PC-3 (cell line): ENCODE measurements around the gene GIGYF1. TPM values are rescaled to one million over a fixed set of nuclear protein-coding genes. Genes with fewer than 3 reads are reported as not detected.

ENCODE experiments used
- ATAC-seq: fragments of 200-7000 bp; cut with Tn5 transposase; 2 replicates; pipeline ENCODE4 v1.9.1; 2020; ENCODE audit warnings: mild to moderate bottlenecking, moderate library complexity
- BruUV-seq: library from RNA; stranded (reverse); fragments of 400-500 nt; replicated peaks from 2 replicates; lab custom pipeline; 2021; lab: Mats Ljungman, UMichigan
- CTCF ChIA-PET: fragments of 300-600 bp; sonication (Branson Sonifier 250); formaldehyde crosslinking; loops from one replicate; lab custom pipeline; 2022; ENCODE audit warnings: antibody characterized with exemption; lab: Charles Lee
- POLR2A ChIA-PET: fragments of 300-600 bp; sonication (Branson Sonifier 250); formaldehyde crosslinking; loops from one replicate; lab custom pipeline; 2022; ENCODE audit warnings: antibody characterized with exemption; ENCODE audit not compliant: unreplicated experiment; lab: Charles Lee
- DNase-seq: peaks from one replicate; pipeline ENCODE4 v3.0.0-alpha.2; 2015
- H2AFZ ChIP-seq: fragments of 300-600 bp; sonication (generic); 2 replicates; pipeline ENCODE4 v1.6.0; 2016; ENCODE audit warnings: antibody characterized with exemption, low read length
- H3F3A ChIP-seq: fragments of 300-600 bp; sonication (generic); one replicate; pipeline ENCODE4 v1.6.0; 2017; ENCODE audit warnings: antibody characterized with exemption, low read length, control low read depth, mild to moderate bottlenecking; ENCODE audit not compliant: unreplicated experiment
- H3K27ac ChIP-seq: fragments of 300-600 bp; sonication (generic); 2 replicates; pipeline ENCODE4 v1.5.1; 2016; ENCODE audit warnings: mild to moderate bottlenecking, low read length
- H3K27me3 ChIP-seq: fragments of 300-600 bp; sonication (generic); 2 replicates; pipeline ENCODE4 v1.6.1; 2016; ENCODE audit warnings: low read length, mixed read lengths
- H3K36me3 ChIP-seq: fragments of 300-600 bp; sonication (generic); 2 replicates; pipeline ENCODE4 v1.6.1; 2016; ENCODE audit warnings: low read depth, mixed run types, low read length, mixed read lengths
- H3K4me1 ChIP-seq: fragments of 300-600 bp; sonication (generic); 2 replicates; pipeline ENCODE4 v1.5.1; 2016; ENCODE audit warnings: low read length; ENCODE audit not compliant: insufficient read depth
- H3K4me2 ChIP-seq: fragments of 300-600 bp; sonication (generic); 2 replicates; pipeline ENCODE4 v1.6.0; 2016; ENCODE audit warnings: low read length
- H3K4me3 ChIP-seq: fragments of 300-600 bp; sonication (generic); 2 replicates; pipeline ENCODE4 v1.5.1; 2016; ENCODE audit warnings: mild to moderate bottlenecking, low read length, mixed read lengths
- H3K79me2 ChIP-seq: fragments of 300-600 bp; sonication (generic); 2 replicates; pipeline ENCODE4 v1.6.1; 2017; ENCODE audit warnings: low read length, mixed read lengths
- H3K9ac ChIP-seq: fragments of 300-600 bp; sonication (generic); 2 replicates; pipeline ENCODE4 v1.6.0; 2016; ENCODE audit warnings: mild to moderate bottlenecking, low read length
- H3K9me2 ChIP-seq: fragments of 300-600 bp; sonication (generic); replicated peaks from 2 replicates; pipeline ENCODE4 v1.6.1; 2016; ENCODE audit warnings: mixed run types, low read length, mixed read lengths
- H3K9me3 ChIP-seq: fragments of 300-600 bp; sonication (generic); 2 replicates; pipeline ENCODE4 v1.6.1; 2016; ENCODE audit warnings: low read length, mixed read lengths
- H4K20me1 ChIP-seq: fragments of 300-600 bp; sonication (generic); 2 replicates; pipeline ENCODE4 v1.6.1; 2016; ENCODE audit warnings: low read length, mixed read lengths
- EZH2 ChIP-seq: fragments of 300-600 bp; sonication (generic); IDR thresholded peaks from one replicate; pipeline ENCODE4 v1.6.1; 2017; ENCODE audit warnings: antibody characterized with exemption, mild to moderate bottlenecking, low read length; ENCODE audit not compliant: unreplicated experiment
- EZH2phosphoT487 ChIP-seq: fragments of 300-600 bp; sonication (generic); IDR thresholded peaks from 2 replicates; pipeline ENCODE4 v1.6.1; 2018; ENCODE audit warnings: mild to moderate bottlenecking, antibody characterized with exemption, low read length, borderline replicate concordance
- intact Hi-C: fragments of 100-400 bp; cut with micrococcal nuclease; formaldehyde crosslinking; loops from 2 replicates; pipeline ENCODE4 v1.9.0; 2023
- total RNA-seq: library from RNA; depleted of rRNA; stranded (reverse); fragments of >200 nt; gene quantifications from 2 replicates; pipeline ENCODE4 v1.2.3, GENCODE V29; 2014
- TF ChIP-seq, protein P1 (sequence below): fragments of 300-600 bp; sonication (generic); conservative IDR thresholded peaks from 2 replicates; pipeline ENCODE4 v1.5.1; 2017; ENCODE audit warnings: antibody characterized with exemption, low read depth, mild to moderate bottlenecking, low read length

Gene GIGYF1
- total RNA-seq, 1 experiment from 2014 or later, result 26.6 TPM

DNA sequence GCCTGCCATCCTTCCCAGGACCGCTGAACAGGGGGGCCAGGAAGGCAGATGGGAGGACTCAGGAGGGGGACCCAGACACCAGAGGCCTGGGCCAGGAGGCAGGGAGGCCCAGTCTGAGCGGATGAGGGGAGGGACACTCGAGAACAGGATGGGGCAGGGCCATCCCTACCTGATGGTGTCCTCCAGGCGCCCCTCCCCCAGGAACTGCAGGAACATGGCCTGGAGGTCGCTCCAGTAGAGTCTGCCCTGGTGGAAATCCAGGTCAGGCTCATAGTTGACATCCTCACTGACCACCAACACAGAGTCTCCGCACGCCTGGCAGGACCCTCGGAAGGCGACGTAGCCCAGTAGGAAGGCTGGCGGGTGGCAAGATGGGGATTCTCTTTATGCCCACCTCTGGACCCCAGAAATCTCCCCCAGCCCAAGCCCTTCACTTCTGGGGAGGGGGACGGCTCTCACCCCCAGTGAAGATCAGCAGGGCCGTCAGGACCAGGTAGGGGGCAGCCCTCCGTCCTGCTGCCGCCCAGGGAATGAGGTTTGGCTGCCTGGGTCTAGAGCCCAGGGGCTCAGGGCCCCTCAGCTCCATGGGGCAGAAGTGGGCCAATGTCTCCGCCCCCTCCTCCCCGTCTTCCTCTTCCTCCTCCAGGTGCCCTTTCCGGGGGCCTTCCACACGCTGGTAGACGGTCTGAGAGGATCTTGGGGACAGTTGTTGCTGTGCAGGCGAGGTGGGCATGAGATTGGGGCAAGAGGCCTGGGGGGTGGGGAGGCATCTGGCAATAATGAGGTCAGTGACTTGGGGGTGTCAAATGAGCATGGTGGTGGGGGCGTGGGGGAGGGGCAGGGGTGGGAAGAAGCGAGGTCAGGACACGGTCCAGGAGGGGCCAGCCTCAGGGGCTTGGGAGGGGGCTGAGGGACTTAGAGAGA is 53.3 kb downstream of the GIGYF1 start:
- Histone ChIP-seq H4K20me1 (no peaks in the 10 kb centered on the region), H3K9me2 (no peaks in the 10 kb centered on the region), H3K9ac (no peak overlapping the region), H2AFZ (no peak overlapping the region), H3K27ac (no peak overlapping the region), H3K9me3 (no peaks in the 10 kb centered on the region), H3K4me1 (no peaks in the 10 kb centered on the region), H3F3A (no peaks in the 10 kb centered on the region), H3K4me2 (no peak overlapping the region), H3K79me2 (no peaks in the 10 kb centered on the region), H3K36me3 (no peaks in the 10 kb centered on the region), H3K27me3 (no peaks in the 10 kb centered on the region), H3K4me3 (no peak overlapping the region)
- POLR2A ChIA-PET, result no interaction called here
- BruUV-seq, result no TSS peak
- CTCF ChIA-PET, result no interaction called here
- intact Hi-C loops, result no loop called here
- DNase-seq, result no peak
- no peak for ATAC-seq
- TF ChIP-seq, protein P1, sequence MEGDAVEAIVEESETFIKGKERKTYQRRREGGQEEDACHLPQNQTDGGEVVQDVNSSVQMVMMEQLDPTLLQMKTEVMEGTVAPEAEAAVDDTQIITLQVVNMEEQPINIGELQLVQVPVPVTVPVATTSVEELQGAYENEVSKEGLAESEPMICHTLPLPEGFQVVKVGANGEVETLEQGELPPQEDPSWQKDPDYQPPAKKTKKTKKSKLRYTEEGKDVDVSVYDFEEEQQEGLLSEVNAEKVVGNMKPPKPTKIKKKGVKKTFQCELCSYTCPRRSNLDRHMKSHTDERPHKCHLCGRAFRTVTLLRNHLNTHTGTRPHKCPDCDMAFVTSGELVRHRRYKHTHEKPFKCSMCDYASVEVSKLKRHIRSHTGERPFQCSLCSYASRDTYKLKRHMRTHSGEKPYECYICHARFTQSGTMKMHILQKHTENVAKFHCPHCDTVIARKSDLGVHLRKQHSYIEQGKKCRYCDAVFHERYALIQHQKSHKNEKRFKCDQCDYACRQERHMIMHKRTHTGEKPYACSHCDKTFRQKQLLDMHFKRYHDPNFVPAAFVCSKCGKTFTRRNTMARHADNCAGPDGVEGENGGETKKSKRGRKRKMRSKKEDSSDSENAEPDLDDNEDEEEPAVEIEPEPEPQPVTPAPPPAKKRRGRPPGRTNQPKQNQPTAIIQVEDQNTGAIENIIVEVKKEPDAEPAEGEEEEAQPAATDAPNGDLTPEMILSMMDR, result no peak
- TF ChIP-seq EZH2 (no peak), EZH2phosphoT487 (no peak)

DNA sequence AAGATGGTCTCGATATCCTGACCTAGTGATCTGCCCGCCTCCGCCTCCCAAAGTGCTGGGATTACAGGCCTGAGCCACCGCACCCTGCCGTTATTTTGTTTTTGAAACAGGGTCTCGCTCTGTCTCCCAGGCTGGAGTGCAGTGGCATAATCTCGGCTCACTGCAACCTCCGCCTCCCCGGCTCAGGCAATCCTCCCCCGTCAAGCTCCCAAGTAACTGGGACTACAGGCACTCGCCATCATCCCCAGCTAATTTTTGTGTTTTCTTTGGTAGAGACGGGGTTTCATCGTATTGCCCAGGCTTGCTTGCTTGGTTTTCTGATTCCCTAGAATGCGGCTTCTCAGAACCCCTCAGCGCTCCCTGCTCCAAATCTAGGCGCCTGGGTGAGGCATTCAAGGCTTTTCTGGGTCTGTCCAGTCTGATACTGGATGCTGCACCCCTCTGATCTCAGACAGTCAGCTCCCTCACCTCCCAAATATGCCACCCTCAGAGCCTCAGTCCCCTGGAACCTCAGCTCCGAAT is 54.0 kb downstream of the GIGYF1 start:
- Histone ChIP-seq H3F3A (no peaks in the 10 kb centered on the region), H3K9ac (no peak overlapping the region), H3K4me2 (no peak overlapping the region), H4K20me1 (no peaks in the 10 kb centered on the region), H3K9me2 (no peaks in the 10 kb centered on the region), H3K9me3 (no peaks in the 10 kb centered on the region), H3K27me3 (no peaks in the 10 kb centered on the region), H3K36me3 (no peaks in the 10 kb centered on the region), H3K79me2 (no peaks in the 10 kb centered on the region), H3K4me1 (no peaks in the 10 kb centered on the region), H2AFZ (no peak overlapping the region), H3K4me3 (no peak overlapping the region), H3K27ac (no peak overlapping the region)
- CTCF ChIA-PET, result no interaction called here
- intact Hi-C loops, result no loop called here
- DNase-seq, result no peak
- BruUV-seq, result no TSS peak
- ATAC-seq, result no peak
- POLR2A ChIA-PET, result no interaction called here
- TF ChIP-seq, protein P1, result no peak
- TF ChIP-seq EZH2phosphoT487 (no peak), EZH2 (no peak)
